ENCODE measurements around the gene LAMB1.

DNA sequence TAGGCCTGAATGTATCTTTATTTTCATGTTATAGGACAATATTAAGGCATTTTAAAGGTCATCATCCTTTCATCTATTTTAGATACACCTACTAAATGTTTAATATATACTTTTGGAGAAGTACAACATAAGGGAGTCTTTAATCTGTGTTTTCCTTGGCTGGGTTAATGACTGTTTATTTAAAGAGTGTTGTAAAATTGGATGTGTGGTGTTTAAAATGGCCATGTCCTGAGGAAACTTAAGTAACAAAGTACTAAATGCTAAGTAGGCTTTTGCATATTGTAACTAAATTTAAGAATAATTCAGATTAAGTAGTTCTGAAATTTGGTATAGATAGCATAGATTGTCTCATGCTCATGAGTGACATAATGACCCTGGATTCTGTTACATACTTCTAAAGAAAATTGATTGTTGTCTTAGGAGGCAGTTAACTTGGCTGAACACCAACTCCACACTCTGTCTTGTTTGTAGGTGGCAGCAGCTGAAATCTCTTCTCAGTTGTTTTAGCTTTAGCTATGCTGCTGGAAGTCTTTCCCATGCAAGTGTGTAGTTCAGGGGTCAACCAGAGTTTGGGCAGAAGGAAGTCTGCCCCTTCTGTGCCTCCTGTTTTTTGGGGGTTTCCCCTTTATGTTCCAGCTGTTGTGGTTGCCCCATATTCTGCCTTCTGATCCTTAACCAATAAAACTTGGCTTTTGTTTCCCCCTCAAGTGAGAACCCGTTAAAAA, 82.8 kb downstream of the LAMB1 start:
- TF ChIP-seq, protein P1, sequence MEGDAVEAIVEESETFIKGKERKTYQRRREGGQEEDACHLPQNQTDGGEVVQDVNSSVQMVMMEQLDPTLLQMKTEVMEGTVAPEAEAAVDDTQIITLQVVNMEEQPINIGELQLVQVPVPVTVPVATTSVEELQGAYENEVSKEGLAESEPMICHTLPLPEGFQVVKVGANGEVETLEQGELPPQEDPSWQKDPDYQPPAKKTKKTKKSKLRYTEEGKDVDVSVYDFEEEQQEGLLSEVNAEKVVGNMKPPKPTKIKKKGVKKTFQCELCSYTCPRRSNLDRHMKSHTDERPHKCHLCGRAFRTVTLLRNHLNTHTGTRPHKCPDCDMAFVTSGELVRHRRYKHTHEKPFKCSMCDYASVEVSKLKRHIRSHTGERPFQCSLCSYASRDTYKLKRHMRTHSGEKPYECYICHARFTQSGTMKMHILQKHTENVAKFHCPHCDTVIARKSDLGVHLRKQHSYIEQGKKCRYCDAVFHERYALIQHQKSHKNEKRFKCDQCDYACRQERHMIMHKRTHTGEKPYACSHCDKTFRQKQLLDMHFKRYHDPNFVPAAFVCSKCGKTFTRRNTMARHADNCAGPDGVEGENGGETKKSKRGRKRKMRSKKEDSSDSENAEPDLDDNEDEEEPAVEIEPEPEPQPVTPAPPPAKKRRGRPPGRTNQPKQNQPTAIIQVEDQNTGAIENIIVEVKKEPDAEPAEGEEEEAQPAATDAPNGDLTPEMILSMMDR (CRISPR knock-in tag; IDR thresholded peaks at IDR 0.05) = no peak
- TF ChIP-seq, protein P2, sequence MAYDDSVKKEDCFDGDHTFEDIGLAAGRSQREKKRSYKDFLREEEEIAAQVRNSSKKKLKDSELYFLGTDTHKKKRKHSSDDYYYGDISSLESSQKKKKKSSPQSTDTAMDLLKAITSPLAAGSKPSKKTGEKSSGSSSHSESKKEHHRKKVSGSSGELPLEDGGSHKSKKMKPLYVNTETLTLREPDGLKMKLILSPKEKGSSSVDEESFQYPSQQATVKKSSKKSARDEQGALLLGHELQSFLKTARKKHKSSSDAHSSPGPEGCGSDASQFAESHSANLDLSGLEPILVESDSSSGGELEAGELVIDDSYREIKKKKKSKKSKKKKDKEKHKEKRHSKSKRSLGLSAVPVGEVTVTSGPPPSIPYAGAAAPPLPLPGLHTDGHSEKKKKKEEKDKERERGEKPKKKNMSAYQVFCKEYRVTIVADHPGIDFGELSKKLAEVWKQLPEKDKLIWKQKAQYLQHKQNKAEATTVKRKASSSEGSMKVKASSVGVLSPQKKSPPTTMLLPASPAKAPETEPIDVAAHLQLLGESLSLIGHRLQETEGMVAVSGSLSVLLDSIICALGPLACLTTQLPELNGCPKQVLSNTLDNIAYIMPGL (CRISPR knock-in tag; IDR thresholded peaks at IDR 0.05; ENCODE audit: borderline replicate concordance in 1 of 2, low read depth in 1 of 2) = no peak
- TF ChIP-seq TAF1 (CRISPR knock-in tag; IDR thresholded peaks at IDR 0.05) (no peak), HNRNPLL (IDR thresholded peaks at IDR 0.05; ENCODE audit: low read depth, low read length, poor library complexity, severe bottlenecking) (no peak), ZBTB1 (CRISPR knock-in tag; IDR thresholded peaks at IDR 0.05; ENCODE audit: borderline replicate concordance) (no peak), EZH2 (conservative IDR thresholded peaks at IDR 0.05; ENCODE audit: low read depth, low read length) (no peak), FOSL2 (CRISPR knock-in tag; IDR thresholded peaks at IDR 0.05) (no peak), NCOA1 (CRISPR knock-in tag; IDR thresholded peaks at IDR 0.05) (no peak), SIN3B (IDR thresholded peaks at IDR 0.05; ENCODE audit: low read length) (no peak), YY1 (IDR thresholded peaks at IDR 0.05; ENCODE audit: insufficient read depth, insufficient replicate concordance, low read depth, low read length) (no peak)
- TF ChIP-seq, protein P3, sequence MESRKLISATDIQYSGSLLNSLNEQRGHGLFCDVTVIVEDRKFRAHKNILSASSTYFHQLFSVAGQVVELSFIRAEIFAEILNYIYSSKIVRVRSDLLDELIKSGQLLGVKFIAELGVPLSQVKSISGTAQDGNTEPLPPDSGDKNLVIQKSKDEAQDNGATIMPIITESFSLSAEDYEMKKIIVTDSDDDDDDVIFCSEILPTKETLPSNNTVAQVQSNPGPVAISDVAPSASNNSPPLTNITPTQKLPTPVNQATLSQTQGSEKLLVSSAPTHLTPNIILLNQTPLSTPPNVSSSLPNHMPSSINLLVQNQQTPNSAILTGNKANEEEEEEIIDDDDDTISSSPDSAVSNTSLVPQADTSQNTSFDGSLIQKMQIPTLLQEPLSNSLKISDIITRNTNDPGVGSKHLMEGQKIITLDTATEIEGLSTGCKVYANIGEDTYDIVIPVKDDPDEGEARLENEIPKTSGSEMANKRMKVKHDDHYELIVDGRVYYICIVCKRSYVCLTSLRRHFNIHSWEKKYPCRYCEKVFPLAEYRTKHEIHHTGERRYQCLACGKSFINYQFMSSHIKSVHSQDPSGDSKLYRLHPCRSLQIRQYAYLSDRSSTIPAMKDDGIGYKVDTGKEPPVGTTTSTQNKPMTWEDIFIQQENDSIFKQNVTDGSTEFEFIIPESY (CRISPR knock-in tag; IDR thresholded peaks at IDR 0.05) = no peak
- TF ChIP-seq, protein P4, sequence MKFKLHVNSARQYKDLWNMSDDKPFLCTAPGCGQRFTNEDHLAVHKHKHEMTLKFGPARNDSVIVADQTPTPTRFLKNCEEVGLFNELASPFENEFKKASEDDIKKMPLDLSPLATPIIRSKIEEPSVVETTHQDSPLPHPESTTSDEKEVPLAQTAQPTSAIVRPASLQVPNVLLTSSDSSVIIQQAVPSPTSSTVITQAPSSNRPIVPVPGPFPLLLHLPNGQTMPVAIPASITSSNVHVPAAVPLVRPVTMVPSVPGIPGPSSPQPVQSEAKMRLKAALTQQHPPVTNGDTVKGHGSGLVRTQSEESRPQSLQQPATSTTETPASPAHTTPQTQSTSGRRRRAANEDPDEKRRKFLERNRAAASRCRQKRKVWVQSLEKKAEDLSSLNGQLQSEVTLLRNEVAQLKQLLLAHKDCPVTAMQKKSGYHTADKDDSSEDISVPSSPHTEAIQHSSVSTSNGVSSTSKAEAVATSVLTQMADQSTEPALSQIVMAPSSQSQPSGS (CRISPR knock-in tag; IDR thresholded peaks at IDR 0.05) = no peak
- TF ChIP-seq, protein P5, sequence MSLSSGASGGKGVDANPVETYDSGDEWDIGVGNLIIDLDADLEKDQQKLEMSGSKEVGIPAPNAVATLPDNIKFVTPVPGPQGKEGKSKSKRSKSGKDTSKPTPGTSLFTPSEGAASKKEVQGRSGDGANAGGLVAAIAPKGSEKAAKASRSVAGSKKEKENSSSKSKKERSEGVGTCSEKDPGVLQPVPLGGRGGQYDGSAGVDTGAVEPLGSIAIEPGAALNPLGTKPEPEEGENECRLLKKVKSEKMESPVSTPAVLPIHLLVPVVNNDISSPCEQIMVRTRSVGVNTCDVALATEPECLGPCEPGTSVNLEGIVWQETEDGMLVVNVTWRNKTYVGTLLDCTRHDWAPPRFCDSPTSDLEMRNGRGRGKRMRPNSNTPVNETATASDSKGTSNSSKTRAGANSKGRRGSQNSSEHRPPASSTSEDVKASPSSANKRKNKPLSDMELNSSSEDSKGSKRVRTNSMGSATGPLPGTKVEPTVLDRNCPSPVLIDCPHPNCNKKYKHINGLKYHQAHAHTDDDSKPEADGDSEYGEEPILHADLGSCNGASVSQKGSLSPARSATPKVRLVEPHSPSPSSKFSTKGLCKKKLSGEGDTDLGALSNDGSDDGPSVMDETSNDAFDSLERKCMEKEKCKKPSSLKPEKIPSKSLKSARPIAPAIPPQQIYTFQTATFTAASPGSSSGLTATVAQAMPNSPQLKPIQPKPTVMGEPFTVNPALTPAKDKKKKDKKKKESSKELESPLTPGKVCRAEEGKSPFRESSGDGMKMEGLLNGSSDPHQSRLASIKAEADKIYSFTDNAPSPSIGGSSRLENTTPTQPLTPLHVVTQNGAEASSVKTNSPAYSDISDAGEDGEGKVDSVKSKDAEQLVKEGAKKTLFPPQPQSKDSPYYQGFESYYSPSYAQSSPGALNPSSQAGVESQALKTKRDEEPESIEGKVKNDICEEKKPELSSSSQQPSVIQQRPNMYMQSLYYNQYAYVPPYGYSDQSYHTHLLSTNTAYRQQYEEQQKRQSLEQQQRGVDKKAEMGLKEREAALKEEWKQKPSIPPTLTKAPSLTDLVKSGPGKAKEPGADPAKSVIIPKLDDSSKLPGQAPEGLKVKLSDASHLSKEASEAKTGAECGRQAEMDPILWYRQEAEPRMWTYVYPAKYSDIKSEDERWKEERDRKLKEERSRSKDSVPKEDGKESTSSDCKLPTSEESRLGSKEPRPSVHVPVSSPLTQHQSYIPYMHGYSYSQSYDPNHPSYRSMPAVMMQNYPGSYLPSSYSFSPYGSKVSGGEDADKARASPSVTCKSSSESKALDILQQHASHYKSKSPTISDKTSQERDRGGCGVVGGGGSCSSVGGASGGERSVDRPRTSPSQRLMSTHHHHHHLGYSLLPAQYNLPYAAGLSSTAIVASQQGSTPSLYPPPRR (CRISPR knock-in tag; IDR thresholded peaks at IDR 0.05; ENCODE audit: borderline replicate concordance) = no peak

Data from HepG2 (cell line).